Hematopoietic multipotent progenitor cell treated with erythropoietin and hydrocortisone succinate and interleukin-3 and kit ligand, for 8 days (in vitro differentiated cells): ENCODE data around the gene BGLAP.

Experiments
- DNase-seq: peaks from one replicate; pipeline ENCODE4 v3.0.0-alpha.2; 2015

The BGLAP gene

DNA sequence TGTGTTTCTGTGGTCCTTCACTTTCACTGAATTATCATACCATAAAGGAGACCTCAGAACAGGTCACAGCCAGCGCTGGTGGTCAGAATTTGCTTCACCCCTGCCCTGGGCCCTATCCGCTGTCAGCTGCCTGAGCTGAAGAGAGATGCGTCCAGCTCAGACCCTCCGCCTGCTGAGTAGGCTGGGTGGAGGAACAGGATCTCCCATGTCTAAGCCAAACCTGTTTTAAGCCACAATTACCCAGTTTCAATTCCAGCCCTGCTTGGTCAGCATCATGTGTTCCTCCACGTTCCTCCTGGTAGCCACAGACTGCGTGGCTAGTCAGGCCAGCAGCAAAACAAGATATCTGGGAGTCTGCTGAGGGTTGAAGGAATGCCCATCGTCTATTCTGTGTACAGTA is 13.5 kb upstream of the BGLAP start:
- DNase-seq: no peak

DNA sequence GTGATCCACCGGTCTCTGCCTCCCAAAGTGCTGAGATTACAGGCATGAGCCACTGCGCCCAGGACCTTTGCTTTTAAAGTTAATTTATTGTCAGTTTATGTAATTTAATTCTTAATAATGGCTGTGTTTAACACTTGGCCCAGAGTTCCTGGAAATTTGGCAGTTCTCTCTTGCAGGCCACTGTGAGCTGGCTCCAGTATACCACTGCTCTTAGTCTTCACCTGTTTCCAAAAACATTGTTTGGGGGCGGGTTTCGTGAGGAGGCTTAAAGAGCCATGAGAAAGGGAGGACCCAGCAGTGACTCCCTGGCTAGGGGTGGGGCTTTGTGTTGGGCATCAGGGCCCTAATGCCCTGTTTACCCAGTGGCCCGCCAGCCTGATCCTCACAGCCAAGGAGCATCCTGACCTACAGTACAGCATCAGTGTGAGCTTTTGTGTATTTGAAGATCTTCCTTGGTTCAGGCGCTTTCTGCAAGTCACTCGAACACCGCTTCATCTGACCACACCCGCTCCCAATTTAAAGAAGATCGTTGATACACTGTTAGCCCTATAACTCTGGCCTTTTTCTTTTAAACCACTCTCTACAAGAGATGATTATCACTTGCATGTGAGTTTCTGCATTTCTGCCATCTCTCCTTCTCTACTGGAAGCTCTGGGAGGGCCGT is 12.0 kb upstream of the BGLAP start:
- peak; percentile 53 for DNase-seq

DNA sequence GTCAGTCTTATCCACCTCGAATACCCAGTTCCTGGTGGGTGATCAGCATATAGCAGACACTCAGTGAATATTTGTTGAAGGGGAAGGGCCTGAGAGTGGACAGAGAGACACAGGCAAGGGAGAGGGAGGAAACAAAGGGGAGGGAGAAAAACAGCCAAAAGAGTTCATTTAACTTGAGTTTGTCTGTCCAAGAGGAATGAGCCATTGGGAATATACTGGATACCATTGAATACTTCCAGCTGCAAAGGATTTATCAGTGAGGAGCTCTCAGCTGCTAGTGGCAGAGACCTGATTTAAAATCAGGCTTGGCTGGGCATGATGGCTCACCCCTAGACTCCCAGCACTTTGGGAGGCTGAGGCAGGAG is 11.5 kb upstream of the BGLAP start:
- no peak for DNase-seq

DNA sequence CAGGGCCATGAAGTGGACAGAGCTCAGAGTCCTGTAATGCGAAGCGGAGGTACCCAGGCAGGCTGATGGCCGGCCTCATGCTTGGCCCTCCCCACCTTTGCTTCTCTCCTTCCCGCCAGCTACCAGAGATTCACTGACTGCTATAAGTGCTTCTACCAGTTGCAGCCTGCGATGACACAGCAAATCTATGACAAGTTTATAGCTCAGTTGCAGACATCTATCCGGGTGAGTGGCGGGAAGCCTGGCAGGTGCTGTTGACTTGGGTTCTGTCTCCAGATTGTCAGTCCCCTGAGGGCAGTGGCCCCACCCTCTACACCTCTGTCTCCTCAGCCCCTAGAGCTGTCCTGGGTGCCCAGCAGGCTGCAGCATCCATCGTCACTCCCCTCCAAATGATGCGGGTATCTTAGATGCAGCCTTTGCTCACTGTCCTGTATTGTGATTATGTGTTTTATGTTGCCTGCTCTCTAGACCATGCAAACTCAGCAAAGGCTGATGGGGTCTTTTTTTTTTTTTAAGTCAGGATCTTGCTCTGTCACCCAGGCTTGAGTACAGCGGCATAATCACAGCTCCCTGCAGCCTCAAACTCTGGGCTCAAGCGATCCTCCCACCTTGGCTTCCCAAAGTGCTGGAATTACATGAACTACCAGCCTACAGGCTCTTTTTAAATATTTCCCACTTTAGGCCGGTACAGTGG is 9.6 kb upstream of the BGLAP start:
- DNase-seq: no peak

DNA sequence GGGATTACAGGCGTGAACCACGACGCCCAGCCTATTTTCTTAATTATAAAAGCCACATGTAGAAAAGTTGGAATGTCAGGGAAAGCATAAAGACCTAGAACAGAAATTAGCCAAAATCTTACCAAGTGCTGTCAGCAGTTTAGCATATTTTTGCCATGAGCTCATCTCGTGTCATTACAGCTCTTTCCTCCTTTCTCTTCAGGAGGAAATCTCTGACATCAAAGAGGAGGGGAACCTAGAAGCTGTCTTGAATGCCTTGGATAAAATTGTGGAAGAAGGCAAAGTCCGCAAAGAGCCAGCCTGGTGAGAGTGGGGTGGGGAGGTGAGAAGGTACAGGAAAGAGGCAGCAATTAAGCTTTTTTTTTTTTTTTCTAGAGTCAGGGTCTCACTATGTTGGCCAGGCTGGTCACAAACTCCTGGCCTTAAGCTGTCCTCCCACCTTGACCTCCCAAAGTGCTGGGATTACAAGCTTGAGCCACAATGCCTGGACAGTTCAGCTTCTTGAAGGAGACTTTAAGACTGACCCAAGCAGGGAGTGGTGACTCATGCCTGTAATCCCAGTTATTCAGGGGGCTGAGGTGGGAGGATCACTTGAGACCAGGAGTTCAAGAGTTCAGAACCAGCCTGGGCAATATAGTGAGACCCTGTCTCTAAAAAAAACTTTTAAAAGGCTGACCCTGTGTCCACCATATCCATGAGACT is 8.4 kb upstream of the BGLAP start:
- DNase-seq: no peak

DNA sequence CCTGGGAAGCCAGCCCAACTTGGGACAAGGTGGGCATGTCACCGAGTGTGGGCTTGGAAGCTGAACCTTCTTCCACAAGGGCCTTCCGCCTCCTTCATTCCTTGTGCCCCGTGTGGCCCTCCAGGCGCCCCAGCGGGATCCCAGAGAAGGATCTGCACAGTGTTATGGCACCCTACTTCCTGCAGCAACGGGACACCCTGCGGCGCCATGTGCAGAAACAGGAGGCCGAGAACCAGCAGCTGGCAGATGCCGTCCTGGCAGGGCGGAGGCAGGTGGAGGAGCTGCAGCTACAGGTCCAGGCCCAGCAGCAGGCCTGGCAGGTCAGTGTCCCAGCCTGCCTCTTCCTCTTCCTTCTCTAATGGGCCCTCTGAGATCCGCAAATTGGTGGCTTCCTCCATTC is 5.8 kb upstream of the BGLAP start:
- DNase-seq: no peak

DNA sequence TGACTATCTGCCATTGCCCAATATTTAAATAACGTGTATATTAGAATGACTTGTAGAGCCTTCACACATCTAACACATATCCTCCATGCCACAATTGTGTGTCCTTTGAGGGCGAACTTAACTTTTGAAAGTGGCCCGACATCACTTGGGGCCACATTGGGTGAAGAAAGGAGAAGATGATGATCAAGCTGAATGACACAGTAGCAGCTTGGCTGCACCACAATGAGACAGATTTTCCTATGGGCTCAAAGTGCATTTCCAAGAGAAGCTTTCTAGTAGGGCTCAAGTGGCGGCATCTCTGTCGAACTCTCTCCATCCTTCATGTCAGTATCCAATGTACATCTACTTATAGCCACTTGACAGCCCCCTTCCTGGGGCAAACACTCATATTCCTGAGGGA is 3.7 kb upstream of the BGLAP start:
- no peak for DNase-seq

DNA sequence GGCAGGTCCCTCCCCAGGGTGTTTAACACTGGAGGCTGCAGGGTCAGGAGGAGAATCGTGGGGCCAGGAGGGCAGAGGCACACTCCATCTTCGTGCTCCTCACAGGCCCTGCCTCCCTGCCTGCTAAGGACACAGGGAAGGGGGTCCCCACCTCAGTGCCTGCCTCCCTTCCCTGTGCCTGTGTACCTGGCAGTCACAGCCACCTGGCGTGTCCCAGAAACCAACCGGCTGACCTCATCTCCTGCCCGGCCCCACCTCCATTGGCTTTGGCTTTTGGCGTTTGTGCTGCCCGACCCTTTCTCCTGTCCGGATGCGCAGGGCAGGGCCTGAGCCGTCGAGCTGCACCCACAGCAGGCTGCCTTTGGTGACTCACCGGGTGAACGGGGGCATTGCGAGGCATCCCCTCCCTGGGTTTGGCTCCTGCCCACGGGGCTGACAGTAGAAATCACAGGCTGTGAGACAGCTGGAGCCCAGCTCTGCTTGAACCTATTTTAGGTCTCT is 623 bp upstream of the BGLAP start:
- no peak for DNase-seq

DNA sequence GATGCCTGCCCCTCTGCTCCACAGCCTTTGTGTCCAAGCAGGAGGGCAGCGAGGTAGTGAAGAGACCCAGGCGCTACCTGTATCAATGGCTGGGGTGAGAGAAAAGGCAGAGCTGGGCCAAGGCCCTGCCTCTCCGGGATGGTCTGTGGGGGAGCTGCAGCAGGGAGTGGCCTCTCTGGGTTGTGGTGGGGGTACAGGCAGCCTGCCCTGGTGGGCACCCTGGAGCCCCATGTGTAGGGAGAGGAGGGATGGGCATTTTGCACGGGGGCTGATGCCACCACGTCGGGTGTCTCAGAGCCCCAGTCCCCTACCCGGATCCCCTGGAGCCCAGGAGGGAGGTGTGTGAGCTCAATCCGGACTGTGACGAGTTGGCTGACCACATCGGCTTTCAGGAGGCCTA is 754 bp downstream of the BGLAP start:
- no peak for DNase-seq

DNA sequence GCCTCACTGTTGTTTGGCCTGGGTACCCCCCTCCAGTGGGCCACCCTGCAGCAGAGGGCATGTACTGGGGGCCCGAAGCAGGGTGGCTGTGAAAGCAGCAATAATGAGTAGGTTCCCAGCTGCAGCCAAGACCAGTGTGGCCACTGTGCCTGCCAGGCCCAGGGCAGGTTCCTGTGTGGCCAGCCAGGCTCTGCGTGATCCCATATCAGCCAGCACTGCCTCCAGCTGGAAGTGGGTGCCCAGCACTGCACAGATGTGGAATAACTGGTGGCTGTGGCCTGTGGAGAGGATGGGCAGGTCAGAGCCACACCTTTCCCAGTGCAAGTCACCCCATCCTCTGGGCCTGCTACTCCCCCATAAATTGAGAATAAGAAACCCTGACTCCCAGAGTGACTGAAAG is 2.1 kb downstream of the BGLAP start:
- DNase-seq: no peak

DNA sequence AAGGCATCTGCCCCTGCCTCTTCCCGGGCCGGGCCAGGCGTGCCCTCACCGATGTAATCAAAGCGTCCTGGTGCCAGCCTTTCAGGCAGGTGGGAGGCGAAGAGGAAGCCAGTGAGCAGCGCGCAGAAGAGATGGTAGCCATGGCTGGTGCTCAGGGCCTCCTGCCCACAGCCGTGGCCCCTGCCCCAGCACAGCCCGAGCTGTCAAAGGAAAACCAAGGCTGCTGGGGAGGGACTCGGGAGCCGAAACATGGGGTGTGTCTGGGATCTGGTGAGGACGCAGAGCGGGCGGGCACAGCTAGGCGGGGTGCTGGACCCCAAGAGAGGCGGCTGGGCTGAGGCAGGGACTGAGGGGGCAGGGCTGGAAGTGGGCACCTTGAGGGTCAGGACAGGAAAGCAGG is 2.7 kb downstream of the BGLAP start:
- no peak for DNase-seq

DNA sequence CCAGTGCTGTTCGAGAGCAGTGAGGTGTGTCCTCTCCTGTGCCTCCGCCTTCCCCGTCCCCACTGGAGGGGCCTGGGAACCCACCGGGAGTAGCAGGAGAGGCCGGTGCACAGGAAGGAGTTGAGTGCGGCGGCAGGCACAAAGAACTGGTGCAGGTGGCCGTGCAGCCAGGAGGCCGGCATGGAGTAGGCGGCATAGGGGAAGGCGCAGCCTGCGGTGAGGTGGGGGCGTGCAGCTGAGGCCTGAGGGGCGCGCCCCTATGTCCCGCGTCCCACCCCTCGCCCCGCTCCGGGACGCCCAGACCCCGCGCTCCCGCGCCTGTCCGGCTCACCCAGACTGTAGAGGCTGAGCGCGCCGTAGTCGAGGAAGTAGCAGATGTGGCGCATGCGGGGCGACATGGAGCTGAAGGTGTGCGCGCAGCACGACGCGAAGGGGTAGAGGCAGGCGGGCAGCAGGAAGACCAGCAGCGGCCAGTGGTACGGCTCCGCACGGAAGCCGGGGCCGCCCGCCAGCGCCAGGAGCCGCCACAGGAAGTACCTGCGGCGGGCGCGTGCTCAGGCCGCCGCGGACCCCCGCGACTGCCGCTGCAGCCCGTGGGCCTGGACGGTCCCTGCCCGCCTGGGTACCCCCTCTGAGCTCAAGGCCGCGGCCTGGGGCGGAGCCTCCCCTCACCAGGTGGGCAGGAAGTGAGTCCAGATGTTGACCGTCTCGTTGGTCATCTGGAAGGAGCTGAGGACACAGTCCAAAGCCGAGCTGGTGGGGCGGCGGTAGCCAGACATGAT is 3.7 kb downstream of the BGLAP start:
- no peak for DNase-seq

DNA sequence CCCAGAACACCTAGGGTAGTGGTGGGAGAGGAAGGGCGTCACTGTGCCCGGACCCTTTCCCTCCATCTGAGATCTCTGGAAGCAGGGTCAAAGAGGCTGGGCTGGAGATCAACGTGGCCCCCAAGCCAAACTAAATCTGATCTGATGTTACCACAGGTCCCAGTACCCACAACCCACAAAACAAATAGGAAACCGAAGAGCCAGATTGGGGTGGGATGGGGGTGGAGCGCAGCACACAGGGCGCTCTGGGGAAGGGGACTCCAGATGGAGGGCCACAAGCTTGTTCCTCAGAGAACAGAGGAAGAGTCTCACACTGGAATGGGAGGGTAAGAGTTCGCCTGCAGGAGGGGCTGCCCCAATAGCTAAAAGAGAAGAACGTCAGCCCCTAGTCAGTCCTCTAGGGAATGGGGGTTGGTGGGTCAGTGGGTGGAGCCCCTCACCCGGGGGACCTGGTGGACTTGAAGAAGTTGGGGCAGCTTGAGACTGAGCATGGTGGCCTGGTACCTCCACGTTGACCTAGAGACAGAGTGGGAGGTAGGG is 4.3 kb downstream of the BGLAP start:
- DNase-seq: no peak

DNA sequence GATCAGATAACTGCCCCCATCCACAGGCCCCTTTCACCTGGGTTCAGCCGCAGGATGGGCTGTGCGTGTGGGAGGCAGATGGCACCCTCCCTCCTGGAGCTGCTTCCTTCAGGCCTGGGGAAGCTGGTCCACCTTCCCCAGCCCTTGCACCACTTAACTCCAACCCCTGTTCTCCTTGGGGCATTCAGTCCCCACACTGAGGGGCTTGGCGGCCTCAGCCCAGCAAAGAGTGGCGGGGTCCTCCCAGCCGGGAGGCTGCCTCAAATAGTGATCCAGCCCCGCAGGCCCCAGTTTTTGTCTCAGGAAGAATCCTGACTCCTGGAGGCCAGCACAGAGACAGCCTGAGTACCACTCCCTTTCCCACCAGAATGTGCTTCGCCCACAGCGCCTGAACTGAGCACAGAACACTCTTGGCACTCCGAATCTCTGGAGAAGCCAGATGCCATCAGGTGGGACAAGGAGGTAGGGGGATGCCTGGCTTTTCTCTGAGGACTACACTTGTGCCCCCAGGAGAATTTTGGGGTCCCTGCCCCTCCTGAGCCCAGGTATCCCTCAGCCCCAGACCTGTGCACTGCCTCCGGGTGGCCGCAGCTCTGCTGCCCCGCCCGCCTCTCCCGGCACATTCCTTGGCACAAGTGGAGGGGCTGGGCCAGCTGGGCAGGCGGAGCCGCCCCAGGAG is 4.9 kb downstream of the BGLAP start:
- no peak for DNase-seq

DNA sequence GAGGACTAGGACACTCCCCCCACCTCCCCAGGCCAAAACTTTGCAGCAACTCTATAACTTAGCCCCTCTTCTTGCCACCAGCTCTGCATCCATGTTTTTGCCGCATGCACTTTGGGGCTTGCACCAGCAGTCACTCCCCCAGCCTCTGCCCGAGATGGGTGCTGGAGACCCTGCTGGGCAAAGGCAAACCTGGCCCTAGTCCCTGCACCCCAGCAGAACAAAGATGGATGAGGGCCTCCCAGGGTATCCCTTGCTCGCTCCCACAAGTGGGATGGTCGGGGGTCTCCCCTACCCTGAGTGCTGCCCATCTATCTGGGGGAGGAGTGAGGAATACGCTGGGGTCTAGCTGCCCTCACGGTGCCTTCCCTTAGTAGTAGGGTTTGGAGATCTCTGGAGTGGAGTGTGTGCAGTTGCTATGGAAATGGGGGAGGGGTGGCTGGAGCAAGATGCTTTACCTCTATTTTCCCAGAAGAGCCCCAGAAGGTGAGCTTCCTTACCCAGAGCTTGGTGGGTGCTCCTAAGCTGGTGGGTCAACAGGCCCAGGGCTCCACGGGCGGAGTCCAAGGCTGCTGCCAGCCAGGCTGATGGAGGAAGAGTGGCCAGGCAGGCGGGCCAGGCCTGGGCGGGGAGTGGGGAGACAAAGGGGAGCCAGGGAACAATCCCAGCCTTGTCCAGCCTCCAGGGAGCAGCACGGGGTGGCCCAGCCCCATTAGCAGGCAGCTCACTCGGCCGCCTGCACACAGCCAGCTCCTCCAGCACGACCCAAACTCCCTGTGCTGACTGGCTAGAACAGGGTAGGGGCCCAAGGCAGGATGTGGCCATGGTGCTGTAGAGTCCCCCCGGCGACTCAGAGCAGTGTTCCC is 5.7 kb downstream of the BGLAP start, which contains the start of gene PAQR6:
Gene PAQR6, minus strand, starts transcription at position 597 of the 863 bp plus-strand sequence. CDS start 1,325 bp downstream, outside the sequence.
- DNase-seq: no peak

DNA sequence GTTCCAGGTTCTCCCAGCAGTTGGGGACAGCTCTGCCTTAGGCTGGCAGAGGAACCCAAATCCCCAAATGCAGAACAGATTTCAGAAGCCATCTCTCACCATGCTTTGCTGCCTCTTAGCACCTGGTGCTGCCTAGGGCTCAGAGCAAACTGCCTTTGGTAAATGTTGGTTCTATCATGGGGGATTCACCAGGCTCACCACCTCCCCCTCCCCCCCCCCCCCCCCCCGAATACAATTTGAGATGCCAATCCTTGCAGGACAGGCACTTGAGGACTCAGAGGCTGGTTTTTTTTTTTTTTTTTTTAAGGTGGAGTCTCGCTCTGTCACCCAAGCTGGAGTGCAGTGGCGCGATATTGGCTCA is 6.3 kb downstream of the BGLAP start:
- no peak for DNase-seq

DNA sequence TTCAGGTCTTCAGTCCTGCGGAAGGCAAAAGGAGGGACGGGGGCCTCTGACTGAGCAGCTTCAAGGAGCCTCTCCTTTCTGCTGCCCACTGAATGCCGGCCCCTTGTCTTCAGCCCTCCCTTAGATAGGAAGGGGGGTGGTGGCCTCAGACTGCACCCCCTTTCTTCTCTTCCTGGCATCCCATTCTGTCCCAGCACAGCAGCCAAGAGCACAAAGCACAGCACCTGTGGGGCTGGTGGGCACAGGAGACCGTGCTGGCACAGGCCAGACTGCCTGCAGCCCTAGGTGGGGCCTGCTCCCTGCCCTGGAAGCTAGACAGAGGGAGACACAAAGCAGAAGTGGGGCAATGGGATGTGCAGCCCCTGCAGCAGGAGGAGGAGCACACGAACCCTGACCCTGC is 7.6 kb downstream of the BGLAP start:
- no peak for DNase-seq

DNA sequence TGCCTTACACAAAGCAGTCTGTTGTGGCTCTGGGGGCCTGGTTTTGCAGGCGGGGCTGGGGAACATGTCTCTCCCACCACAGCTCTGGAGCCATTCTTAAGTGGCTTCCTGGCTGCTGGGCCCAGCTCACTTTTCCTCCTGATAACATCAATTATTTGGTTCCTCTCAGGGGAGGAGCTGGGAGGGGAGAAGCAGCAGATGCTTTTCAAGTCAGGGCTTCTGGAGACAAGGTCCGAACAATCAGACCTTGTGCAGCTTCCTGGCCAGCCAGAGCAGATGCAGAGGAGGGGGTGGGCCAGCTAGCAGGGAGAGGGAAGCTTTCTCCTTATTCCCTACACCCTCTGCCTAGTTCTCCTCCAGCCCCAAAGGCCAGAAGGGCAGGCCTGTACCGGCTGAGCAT is 9.5 kb downstream of the BGLAP start:
- no peak for DNase-seq

DNA sequence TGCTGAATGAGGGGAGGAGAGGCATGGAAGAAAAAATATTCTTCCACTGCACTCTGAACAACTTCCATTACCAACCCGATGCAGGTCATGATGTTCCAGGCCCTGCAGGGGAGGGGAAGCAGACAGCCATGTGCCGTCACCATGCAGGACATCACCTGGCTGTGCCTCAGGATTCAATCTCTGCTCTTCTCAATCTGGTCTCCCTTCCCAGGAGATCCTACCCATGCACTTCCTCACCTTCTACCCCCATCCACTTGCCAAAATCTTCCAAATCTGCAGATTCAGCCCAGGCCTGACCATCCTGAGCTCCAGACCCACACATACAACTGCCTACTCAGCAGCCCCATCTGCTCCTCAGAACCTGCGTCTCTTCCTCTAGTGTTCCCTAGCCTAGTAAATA is 11.7 kb downstream of the BGLAP start:
- DNase-seq: no peak

DNA sequence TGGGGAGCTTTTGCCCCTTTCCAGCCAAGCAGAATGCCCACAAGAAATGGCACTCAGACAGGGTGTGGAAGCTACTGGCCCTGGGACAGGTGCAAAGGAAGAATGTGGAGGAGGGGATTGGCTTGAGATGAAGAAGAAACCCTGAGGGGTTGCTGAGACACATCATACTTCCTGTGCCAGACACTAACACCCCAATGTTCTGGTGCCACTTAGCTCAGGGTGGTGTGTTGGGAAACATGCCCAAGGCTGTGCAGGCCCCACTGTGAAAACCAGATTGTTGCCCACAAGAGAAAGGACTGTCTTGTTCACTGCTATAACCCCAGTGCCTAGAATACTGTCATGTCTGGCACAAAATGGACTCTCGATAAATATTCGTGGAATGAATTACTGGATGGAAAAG is 15.7 kb downstream of the BGLAP start:
- DNase-seq: peak; percentile 27

DNA sequence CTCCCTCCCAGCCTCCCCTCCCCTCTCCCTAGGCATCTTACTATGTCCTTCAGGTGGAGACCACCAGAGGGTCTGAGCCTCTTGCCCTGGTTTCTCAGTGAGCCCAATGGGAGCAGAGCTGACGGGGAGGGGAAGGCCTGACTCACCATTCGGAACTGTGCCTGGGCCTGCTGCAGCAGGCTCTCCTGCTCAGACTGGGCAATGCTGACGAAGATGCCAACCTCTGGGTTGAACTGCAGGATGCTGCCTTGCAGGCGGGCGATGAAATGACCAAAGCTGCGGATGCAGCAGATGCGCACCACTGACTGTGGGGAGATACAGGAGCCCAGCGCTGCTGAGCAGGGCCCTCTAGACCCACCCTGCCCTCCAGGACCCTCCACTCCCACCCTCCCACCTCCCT is 16.9 kb downstream of the BGLAP start:
- DNase-seq: no peak

DNA sequence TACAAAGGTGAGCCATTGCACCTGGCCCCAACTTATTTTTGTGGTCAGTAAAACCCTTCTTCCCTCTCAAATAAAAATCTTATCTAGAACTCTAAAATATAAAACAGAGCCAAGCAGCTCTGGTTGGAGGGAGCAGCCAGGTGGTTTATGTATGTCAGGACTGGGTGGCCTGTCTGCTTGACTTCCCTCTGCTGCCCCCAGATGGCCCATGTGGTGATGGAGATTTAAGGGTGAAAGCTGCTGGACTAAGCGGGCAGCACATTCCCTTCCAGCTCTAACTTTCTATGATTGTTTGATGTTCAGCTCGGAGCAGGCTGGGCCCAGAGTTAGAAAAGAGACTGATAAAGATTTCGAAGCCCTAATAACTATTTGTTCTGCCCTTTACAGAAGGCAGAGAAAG is 17.8 kb downstream of the BGLAP start:
- peak; percentile 17 for DNase-seq
